Central memory CD8-positive, alpha-beta T cell (primary cell): ENCODE measurements around the gene FNDC3B.

Experiments used
- ATAC-seq: fragments of 150-1000 bp; cut with Tn5 transposase; replicated peaks from 2 replicates; pipeline ENCODE4 v1.10.0; 2022; ENCODE audit warnings: mild to moderate bottlenecking, moderate FRiP score, moderate number of reproducible peaks; ENCODE audit not compliant: poor library complexity, severe bottlenecking; ENCODE audit errors: extremely low read depth
- DNase-seq, 2 donors: peaks; one replicate each; pipeline ENCODE4 v3.0.0; 2021; ENCODE audit warnings: low spot score in 2 of 2
- H3K27ac Mint-ChIP-seq: one replicate; pipeline ENCODE4 v1.8.0; 2022; ENCODE audit warnings: low read depth, mild to moderate bottlenecking, moderate library complexity, mixed read lengths
- H3K27me3 Mint-ChIP-seq: one replicate; pipeline ENCODE4 v1.8.0; 2022; ENCODE audit warnings: mixed read lengths
- H3K36me3 Mint-ChIP-seq: one replicate; pipeline ENCODE4 v1.8.0; 2022; ENCODE audit warnings: mild to moderate bottlenecking, moderate library complexity, mixed read lengths; ENCODE audit not compliant: insufficient read depth
- H3K4me1 Mint-ChIP-seq: one replicate; pipeline ENCODE4 v1.8.0; 2022; ENCODE audit warnings: mixed read lengths
- H3K4me3 Mint-ChIP-seq: one replicate; pipeline ENCODE4 v1.8.0; 2022; ENCODE audit warnings: mild to moderate bottlenecking, moderate library complexity, mixed read lengths
- H3K9me3 Mint-ChIP-seq: one replicate; pipeline ENCODE4 v1.8.0; 2022; ENCODE audit warnings: mixed read lengths

Gene FNDC3B

GRCh38 chr3:172154768-172155664 is 115.6 kb downstream of the FNDC3B start:
- H3K9me3 Mint-ChIP-seq = no peaks in the 10 kb centered on the region
- no peaks in the 10 kb centered on the region for H3K27me3 Mint-ChIP-seq
- H3K27ac Mint-ChIP-seq = no peak overlapping the region
- DNase-seq = no peak
- H3K4me3 Mint-ChIP-seq = no peak overlapping the region
- no peak for ATAC-seq
- peaks cover 43% of the 10 kb centered on the region for H3K4me1 Mint-ChIP-seq
- no peaks in the 10 kb centered on the region for H3K36me3 Mint-ChIP-seq

- H3K4me3 Mint-ChIP-seq = no peak overlapping the region
- ATAC-seq (no peak), DNase-seq (no peak)
- H3K4me1 Mint-ChIP-seq = peaks cover 48% of the 10 kb centered on the region
- H3K36me3 Mint-ChIP-seq = no peaks in the 10 kb centered on the region
- no peaks in the 10 kb centered on the region for H3K9me3 Mint-ChIP-seq
- H3K27ac Mint-ChIP-seq = no peak overlapping the region
- no peaks in the 10 kb centered on the region for H3K27me3 Mint-ChIP-seq
These were observed 116.7 kb downstream of the FNDC3B start for GRCh38 chr3:172155897-172156585.

GRCh38 chr3:172156586-172156955 is 117.2 kb downstream of the FNDC3B start:
- H3K27me3 Mint-ChIP-seq = no peaks in the 10 kb centered on the region
- H3K36me3 Mint-ChIP-seq = no peaks in the 10 kb centered on the region
- no peak overlapping the region for H3K27ac Mint-ChIP-seq
- ATAC-seq (no peak), DNase-seq (no peak)
- no peak overlapping the region for H3K4me3 Mint-ChIP-seq
- peaks cover 48% of the 10 kb centered on the region for H3K4me1 Mint-ChIP-seq
- H3K9me3 Mint-ChIP-seq = no peaks in the 10 kb centered on the region

GRCh38 chr3:172157564-172158258 is 118.3 kb downstream of the FNDC3B start:
- ATAC-seq = no peak
- no peak overlapping the region for H3K4me3 Mint-ChIP-seq
- DNase-seq = no peak
- H3K27me3 Mint-ChIP-seq = no peaks in the 10 kb centered on the region
- no peaks in the 10 kb centered on the region for H3K36me3 Mint-ChIP-seq
- H3K4me1 Mint-ChIP-seq = peaks cover 41% of the 10 kb centered on the region
- H3K27ac Mint-ChIP-seq = no peak overlapping the region
- H3K9me3 Mint-ChIP-seq = no peaks in the 10 kb centered on the region

GRCh38 chr3:172158741-172159140 is 119.4 kb downstream of the FNDC3B start:
- no peak for DNase-seq
- Mint-ChIP-seq H3K27ac (no peak overlapping the region), H3K9me3 (no peaks in the 10 kb centered on the region), H3K36me3 (no peaks in the 10 kb centered on the region), H3K4me3 (no peak overlapping the region), H3K27me3 (no peaks in the 10 kb centered on the region), H3K4me1 (peaks cover 31% of the 10 kb centered on the region)
- no peak for ATAC-seq

GRCh38 chr3:172159376-172159775 is 120.0 kb downstream of the FNDC3B start:
- ATAC-seq (no peak), DNase-seq (no peak)
- H3K27ac Mint-ChIP-seq = no peak overlapping the region
- peaks cover 31% of the 10 kb centered on the region for H3K4me1 Mint-ChIP-seq
- H3K27me3 Mint-ChIP-seq = no peaks in the 10 kb centered on the region
- H3K9me3 Mint-ChIP-seq = no peaks in the 10 kb centered on the region
- no peak overlapping the region for H3K4me3 Mint-ChIP-seq
- H3K36me3 Mint-ChIP-seq = no peaks in the 10 kb centered on the region

GRCh38 chr3:172159962-172160538 is 120.7 kb downstream of the FNDC3B start:
- H3K9me3 Mint-ChIP-seq = no peaks in the 10 kb centered on the region
- no peaks in the 10 kb centered on the region for H3K27me3 Mint-ChIP-seq
- H3K36me3 Mint-ChIP-seq = no peaks in the 10 kb centered on the region
- H3K4me1 Mint-ChIP-seq = peaks cover 25% of the 10 kb centered on the region
- H3K4me3 Mint-ChIP-seq = no peak overlapping the region
- DNase-seq (no peak), ATAC-seq (no peak)
- no peak overlapping the region for H3K27ac Mint-ChIP-seq

- no peaks in the 10 kb centered on the region for H3K27me3 Mint-ChIP-seq
- DNase-seq (no peak), ATAC-seq (no peak)
- no peaks in the 10 kb centered on the region for H3K36me3 Mint-ChIP-seq
- H3K4me1 Mint-ChIP-seq = peaks cover 16% of the 10 kb centered on the region
- H3K9me3 Mint-ChIP-seq = no peaks in the 10 kb centered on the region
- H3K4me3 Mint-ChIP-seq = no peak overlapping the region
- H3K27ac Mint-ChIP-seq = no peak overlapping the region
These were observed 121.9 kb downstream of the FNDC3B start for GRCh38 chr3:172161133-172161789.

GRCh38 chr3:172161959-172162358 is 122.6 kb downstream of the FNDC3B start:
- DNase-seq (no peak), ATAC-seq (no peak)
- no peaks in the 10 kb centered on the region for H3K36me3 Mint-ChIP-seq
- no peaks in the 10 kb centered on the region for H3K27me3 Mint-ChIP-seq
- peaks cover 16% of the 10 kb centered on the region for H3K4me1 Mint-ChIP-seq
- H3K4me3 Mint-ChIP-seq = no peak overlapping the region
- H3K9me3 Mint-ChIP-seq = no peaks in the 10 kb centered on the region
- H3K27ac Mint-ChIP-seq = no peak overlapping the region

GRCh38 chr3:172163320-172163719 is 123.9 kb downstream of the FNDC3B start:
- Mint-ChIP-seq H3K27ac (no peak overlapping the region), H3K9me3 (no peaks in the 10 kb centered on the region), H3K4me3 (no peak overlapping the region), H3K4me1 (peaks cover 22% of the 10 kb centered on the region), H3K27me3 (no peaks in the 10 kb centered on the region), H3K36me3 (peaks cover 2% of the 10 kb centered on the region)
- DNase-seq (no peak), ATAC-seq (no peak)

GRCh38 chr3:172164620-172165362 is 125.4 kb downstream of the FNDC3B start:
- ATAC-seq = no peak
- Mint-ChIP-seq H3K4me1 (peaks cover 23% of the 10 kb centered on the region), H3K27ac (no peak overlapping the region), H3K27me3 (no peaks in the 10 kb centered on the region), H3K36me3 (peaks cover 2% of the 10 kb centered on the region), H3K9me3 (no peaks in the 10 kb centered on the region), H3K4me3 (no peak overlapping the region)
- no peak for DNase-seq
